ENCODE data around the gene ROPN1L.
"Not testable (repeated sequence)": the region's sequence is repeated elsewhere in the genome, so short reads cannot be mapped to it uniquely, and the experiment has no call there.

ROPN1L gene

DNA sequence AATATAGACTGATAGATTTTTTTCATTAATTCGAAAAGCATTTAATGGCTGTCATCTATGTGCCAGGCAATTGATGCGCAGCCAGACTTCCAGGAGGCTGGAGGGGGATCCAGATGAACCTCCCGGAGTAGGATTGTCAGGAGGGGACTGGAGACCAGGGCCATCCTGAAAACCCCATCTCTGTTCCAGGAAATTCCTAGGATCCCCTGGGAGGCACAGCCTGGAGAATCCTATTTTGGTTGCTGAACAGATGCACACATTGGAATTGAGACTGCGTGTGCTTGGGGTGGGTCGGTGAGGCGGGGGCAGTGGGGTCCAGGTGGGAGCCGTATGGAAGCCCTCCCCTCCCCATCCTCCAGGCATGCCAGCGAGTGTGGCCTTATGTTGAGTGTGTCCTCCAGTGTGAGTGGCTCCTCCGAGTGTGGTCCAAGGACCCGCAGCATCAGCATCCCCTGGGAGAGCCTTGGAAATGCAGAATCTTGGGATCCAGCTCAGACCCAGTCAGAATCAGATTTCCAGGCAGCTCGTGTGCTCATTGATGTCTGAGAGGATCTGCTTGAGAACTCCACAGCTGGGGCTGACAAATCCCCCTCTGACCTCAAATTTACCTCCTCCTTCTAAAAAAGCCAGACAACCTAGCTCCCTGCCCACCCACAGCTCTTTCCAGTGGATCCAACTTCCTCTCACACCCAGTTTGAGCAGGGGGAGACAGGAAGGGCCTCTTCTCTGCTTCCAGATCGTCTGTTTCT lies 38.7 kb downstream of the ROPN1L start:
- no peak for FAIRE-seq

DNA sequence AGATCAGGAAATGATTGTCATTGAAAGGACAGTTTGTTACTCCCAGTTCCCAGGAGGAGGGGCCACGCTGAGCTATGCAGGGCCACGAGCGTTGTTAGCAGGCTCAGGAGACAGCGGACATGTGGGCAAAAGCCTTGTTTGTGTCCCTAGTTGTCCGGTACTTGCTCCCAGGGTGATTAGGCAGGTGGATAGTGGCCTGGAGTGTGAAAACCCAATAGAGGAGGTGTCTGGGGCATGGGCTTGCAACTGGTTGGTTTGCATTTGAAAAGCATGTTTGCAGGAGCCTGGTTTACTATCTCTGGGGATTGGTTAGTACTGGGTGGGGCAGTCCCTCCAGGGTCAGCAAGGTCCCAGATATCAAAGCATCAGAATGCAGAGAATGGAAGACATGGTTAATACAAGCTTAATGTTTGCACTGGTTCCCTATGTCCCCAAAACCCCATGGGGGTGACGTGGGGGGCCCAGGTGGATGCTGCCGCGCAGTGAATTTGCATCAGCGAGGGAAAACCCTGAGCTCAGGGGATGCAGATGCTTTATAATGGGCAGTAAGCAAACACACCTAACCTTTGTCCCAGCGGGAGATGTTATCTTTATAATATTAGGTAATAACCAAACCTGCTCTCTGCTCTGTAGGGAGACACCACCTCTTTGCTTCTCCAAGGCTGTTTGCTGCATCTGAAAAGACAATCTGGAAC lies 39.7 kb downstream of the ROPN1L start:
- FAIRE-seq: no peak

DNA sequence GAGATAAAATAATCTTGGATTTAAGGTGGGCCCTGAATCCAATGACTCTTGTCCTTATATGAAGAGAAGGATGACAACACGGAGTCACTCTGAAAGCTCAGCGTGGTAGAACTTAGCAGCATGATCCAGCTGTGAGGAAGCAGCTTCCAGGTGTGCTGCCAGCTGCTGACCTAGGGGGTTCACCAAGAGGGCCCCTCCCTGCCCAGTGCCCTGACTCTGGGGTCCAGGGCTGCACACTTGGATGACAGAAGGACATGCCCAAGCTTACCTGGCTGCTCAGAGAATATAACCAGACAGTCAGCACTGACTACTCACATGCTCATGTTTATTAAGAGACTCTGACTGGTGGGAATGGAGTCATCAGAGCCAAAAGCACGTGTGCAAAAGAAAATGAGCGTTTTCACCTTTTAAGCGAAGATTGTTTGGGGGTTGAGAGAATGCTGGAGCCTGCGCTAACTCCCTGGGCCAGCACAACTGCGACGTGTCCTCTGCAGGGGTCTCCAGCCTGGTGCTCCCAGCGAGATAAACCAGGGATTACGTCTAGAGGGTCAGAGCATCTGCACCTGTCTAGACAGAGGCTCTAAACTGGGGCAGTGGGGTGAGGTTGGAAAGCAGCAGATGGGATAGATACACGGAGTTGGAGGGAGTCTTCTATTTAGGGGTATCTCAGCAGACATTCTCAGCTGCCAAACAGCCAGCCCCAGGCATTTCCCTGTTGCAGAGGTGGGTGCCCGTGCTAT lies 41.3 kb downstream of the ROPN1L start:
- FAIRE-seq: no peak

DNA sequence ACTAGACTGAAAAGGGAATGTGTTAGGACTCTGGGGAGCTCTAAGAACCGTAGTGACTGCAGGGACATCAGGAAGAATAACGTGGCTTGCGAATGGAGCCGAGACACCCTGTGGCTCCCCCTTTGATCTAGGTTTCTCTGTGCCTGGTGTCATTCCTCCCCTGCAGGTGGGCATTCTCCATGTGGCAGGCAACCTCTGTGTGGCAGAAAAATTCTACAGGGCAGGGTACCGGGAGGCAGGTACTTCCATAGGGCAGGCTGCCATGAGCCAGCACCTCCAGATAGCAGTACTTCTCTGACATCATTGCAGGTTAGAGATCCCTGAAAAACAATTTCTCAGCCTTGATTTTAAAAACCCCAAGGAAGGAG lies 43.1 kb downstream of the ROPN1L start:
- no peak for FAIRE-seq

DNA sequence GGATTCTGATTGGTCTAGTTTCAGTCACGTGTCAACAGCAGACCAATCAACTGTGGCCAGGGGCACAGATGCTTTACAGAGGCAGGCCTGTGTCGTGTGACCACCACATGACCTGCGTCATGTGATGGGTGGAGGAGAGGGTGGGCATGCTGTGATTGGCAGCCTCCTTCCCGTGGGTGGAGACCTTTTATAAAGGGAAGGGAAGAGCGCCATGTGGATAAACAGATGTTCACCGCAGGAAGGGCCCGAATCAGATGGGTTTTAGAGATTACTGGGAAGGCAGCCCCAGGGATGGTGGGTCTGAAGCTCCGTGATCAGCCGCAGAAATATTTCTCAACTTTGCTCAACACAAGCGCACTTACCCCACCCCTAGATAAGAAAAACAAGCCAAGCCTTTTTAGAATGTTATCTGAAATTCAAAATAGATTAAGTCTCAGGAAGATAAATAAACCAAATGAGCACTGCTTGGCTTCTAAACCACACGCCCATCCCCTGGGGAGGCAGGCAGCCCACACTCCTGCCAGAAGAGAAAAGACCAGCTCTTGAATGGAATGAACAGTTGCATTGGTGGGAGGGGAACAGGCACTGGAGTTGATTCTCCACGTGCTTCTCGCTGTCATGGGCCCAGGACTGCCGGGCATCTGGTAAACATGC lies 43.6 kb downstream of the ROPN1L start:
- FAIRE-seq: no peak

DNA sequence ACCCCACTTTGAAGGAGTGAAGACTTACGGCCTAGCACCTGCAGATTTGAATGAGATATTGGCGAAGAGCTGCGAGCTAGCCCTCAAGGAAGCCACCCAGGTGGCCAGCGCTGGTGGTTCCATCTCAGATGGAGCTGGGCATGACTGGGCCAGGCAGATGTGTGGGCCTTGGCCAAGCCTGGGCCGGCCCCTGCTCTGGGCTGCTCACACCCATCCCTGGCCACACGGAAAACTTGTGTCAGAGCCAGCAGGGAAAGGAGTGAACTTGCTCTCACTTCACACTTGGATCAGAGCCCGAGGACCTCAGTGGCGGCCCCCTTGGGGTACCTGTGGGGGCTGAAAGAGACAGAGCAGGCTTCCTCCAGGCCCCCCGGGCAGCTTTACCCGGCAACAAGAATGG lies 44.2 kb downstream of the ROPN1L start:
- no peak for FAIRE-seq

DNA sequence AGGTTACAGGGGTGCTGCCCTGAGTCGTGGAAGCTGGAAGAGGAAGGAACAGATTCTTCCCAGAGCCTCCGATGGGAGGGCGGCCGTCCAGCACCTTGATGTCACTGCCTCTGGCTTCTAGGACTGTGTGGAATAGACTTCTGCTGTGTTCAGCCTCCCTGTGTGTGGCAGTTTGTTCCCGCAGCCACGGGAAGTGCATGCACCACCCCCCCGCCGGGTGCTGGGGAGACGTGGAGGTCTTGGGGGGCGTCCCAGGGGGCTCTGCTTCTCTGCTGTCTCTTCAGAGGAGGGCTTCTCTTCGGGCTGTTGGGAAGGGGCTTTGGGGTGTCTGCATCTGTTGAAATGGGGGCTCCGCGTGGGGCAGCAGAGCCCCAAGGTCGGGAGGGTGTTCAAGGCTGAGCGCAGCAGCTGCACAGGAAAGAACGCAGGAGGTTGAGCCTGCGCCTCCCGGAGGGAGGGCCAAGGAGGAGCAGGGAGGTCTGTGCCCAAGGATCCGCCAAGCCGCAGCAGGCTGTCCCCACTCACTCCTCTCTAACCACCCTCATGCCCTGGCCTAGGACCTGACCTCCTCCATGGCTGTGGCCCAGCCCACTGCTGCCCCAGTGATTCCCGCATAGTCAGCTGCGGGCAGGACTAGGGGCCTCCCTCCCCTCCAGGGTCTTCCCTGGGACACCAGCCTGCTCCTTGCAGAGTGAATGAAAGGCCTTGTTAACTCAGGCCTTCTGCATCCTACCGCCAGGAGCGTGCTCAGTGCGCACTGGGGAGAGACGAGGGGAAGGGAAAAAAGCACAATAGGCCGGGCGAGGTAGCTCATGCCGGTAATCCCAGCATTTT lies 45.0 kb downstream of the ROPN1L start:
- FAIRE-seq: no peak

DNA sequence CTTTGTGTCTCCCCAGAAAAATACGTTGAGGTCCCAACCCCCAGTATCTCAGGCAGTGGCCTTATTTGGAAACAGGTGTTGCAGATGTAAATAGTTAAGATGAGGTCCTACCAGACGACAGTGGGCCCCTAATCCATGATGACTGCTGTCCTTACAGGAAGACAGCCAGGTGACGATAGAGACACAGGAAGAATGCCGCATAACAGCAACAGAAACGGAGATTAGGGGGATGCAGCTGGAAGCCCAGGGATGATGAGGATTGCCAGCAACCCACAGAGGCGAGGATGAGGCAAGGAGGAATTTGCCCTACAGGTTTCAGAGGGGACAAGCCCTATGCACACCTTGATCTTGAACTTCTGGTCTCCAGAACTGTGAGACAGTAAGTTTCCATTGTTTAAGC lies 46.5 kb downstream of the ROPN1L start:
- no peak for FAIRE-seq

DNA sequence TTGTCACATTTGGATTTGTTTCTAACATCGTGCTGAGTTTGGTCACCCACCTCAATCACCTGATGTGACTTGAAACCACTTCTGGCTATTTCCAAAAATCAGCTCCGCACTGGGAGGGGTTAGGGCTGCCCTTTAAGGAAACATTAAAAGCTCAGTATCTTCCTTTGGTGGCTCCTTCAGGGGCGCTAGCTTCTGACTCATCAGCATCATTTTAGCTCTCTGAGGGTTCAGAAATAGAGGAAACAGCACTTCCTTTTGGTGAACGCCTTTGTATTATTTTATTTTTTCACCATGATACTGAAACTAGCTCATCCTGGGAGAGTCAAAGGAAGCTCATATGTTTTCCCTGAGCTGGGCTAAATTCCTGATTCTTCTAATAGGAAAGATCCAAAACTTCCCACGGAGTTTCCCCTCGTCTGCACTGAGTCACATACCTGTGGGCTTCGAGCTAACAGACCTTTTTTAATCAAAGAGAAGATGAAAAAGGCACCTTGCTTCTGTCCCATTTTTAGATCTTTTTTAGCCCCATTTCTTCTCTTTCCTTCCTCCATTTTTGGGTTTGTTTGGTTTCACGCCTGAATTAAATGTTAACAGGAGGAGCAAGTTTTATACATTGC lies 48.2 kb downstream of the ROPN1L start:
- no peak for FAIRE-seq

DNA sequence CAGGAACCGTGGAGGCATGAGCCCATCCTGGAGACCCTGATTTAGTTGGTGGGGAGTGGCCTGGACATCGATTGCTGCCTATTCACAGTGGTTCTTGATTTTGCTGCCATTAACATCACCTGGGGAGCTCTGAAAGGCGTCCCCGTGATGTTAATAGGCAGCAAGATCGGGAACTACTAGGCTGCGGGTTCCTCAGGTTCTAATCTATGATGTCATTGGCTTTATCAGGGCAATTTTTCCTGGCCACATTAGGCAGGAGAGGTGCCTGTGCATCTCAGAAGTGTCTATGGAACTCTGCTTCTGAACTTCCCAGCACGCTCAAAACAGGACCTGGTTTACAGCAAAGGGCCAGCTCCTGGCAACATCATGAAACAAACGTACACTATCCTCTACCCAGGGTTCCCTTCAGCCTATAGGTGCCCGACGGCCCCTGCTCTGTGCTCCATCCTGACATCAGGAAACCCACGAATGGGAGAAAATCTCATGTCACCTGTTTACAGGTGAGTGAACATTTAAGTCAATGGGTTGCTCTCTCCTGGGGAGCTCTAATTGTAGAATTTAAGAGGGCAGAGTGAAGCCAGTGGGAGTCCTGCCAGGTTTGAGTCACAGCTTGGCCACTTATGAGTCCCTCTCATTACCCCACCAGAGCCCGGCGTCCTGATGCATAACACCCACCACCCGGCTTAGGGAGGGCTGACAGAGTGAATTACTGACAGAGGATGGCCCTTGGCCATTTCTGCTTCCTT lies 49.4 kb downstream of the ROPN1L start:
- no peak for FAIRE-seq

DNA sequence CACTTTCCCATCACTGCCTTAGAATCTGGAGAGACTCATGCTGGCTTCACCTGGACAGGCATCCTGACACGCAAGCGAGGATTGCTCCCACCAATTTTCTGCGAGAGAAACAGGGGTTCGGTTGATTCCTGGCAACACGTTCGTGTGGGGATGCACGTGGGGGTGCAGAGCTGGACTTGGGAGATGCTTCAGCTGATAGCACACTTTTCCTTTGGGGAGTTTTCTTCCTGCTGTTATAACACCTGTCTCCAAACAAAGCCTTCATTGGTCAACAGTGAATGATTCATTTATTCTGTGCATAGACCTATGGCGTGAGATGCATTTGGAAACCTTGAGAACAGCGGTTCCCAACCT lies 50.0 kb downstream of the ROPN1L start:
- no peak for FAIRE-seq

DNA sequence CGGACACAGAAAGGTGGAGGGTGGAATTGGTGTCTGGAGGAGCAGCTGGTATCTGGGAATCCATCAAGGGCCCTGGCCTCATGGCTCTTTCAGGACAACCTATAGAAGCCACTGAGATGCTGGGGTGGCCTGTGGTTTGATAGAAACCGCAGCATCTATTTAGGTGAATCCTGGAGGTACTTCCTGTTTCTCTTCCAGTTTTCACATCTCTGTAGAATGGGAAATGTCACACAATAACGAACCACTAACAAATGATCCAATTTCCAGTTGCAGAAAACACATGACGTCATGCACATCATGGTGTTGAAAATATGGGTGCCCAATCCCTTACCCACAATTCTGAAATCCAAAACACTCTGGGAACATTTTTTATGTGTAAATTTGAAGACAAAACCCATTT lies 52.2 kb downstream of the ROPN1L start:
- no peak for FAIRE-seq

DNA sequence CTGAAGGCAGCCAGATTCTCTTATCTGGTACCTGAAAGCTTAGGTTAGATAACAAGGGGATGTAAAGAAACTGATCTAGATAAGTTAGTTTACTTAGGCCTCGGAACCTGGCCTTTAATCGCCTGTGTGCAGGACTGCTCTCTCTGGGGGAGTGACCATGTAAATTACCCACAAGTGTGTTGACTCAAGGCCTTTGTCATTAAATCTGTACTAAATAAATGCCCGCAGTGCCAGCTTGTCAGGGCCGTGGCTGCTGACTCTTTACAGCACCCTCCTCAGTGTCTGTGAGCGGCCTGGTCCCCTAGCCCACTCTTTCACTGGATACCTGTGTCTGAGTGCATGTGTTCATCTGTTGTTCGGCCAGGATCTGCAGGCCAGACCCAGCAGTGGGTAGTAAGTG lies 52.8 kb downstream of the ROPN1L start:
- FAIRE-seq: not testable (repeated sequence)

DNA sequence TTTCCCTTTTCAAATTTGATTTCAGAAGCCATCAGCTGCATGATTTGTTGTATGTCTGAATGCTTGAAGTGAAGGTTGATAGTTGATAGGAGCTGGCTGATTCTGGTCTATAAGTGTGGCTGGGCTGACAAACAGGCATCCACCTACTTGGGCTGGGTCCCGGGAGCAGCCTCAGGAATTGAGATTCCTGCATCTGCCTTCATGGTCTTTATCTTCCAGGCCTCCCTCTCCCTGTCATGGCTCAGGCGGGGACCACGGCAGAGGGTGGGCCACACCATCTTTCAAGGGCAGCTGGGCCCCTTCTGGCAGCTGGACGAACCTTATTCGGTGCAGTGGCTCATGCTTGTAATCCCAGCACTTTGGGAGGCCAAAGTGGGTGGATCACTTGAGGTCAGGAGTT lies 55.9 kb downstream of the ROPN1L start:
- FAIRE-seq: no peak

DNA sequence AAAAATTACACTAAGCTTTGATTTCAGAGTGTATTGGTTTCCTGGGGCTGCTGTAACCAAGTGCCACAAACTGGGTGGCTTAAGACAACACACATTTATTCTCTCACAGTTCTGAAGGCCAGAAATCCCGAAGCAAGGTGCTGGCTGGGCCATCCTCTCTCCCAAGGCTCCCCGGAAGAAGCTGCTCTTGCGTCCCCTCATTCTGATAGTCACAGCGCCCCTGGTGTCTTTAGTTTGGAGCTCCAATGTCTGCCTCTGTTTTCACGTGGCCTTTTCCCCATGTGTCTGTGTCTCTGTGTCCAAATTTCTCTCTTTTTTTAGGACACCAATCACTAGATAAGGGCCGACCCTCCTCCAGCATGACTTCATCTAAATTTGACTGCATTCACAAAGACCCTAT lies 56.7 kb downstream of the ROPN1L start:
- no peak for FAIRE-seq

DNA sequence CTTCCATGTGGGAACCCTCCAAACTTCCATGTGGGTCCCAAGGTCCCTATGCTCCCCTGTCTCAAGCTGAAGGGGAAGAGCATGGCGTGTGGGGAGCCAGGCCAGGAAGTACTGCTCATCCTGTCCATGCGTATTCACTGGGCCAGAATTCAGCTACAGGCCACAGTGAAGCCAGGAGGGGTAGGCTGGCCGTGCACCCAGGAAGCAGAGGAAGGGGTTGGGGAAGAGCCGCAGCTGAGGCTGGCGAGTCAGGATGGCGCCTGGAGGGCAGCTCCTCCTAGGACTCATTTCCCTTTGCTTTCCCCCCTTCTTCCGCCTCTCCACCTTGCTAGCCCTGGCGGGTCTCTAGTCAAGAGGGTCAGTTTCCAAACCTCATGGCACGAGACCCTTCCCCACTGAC lies 57.4 kb downstream of the ROPN1L start:
- no peak for FAIRE-seq

DNA sequence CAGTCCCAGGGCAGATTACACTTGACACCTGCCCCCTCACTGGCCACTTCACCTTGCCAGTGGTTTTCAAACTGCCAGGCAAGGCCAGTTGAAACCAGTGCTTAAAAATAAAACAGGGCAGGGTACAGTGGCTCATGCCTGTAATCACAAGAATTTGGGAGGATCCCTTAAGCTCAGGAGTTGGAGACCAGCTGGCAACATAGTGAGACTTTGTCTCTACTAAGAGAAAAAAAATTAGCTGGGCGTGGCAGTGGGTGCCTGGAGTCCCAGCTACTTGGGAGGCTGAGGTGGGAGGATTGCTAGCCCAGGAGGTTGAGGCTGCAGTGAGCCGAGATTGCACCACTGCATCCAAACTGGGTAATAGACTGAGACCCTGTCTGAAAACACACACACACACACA lies 58.1 kb downstream of the ROPN1L start:
- no peak for FAIRE-seq

DNA sequence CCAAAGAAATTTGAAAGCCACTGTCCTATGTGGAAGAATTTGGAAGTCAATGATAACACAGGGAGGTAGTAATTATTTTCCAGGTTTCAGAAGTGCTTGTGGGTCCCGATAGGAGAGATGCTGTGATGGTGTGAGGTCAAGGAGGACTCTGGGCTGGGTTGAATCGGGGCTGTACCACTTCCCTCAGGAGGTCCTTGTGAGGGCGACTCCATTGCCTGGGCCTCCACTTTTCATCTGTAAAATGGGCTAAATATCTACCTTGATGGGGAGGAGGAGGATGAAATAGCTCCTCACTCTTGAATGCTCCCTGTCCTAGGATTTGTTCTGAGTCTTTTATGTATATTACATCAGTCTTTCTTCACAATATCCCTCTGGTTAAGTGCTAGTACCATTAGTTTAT lies 59.0 kb downstream of the ROPN1L start:
- FAIRE-seq: no peak

DNA sequence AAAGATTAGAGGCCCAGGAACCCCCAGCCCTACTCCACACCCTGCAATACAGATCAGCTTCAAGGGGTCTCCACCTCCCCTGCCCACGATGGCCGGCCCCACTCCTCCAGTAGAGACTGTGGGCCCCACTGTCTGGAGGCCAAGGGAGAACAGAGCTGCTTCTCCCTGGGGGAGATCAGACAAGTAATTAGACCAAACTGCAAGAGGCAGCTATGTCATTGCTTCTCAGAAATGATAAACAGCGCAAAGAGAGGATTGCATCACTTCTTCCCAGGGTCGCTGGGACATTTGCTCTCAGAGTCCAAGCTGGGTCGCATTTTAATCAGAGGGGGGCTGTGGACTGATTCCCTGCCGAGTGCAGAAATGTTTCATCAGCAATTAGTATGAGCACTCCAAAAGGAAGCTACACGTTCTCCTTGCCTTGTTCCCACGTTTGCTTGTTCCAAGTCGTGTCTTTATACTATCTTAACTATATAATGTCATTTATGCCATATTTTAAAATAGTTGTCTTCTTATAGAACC lies 59.9 kb downstream of the ROPN1L start:
- no peak for FAIRE-seq

DNA sequence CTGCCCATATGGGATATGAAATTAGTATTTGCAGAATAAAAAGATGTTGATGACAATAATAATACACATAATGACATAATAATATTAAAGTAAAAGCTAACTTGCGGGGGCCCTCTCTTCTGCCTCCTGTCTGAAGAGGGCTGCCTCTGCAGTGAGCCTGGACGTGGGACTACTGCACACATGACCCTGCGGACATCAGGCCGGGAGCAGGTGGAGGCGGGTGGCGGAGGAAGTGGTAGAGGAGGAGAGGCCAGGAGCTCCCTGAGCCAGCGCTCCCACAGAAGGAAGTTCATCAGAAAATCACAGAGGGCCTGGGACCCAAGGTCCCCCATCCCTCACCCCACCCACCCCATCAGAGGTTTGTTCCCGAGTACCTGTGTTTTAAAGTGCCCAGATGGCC lies 60.5 kb downstream of the ROPN1L start:
- FAIRE-seq: no peak

DNA sequence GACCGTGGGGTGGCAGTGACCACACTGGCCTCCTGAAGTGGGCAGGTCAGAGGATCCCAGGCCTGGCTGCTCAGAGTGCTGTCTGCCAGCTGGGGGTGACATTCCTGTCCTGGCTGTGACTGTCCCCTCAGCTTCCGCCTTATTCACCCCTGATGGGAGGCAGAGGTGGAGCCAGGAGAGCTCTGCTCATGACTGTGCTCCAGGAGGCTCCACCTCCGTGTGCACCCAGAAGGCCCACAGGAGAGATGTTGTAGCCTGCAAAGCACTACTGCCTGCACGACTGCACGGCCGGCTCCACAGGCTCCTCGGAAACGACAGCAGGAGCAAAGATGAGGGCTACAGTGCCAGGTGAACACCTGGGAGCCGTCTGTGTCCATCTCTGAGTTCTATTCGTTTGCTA lies 60.9 kb downstream of the ROPN1L start:
- FAIRE-seq: no peak
